Globus pallidus (tissue), 1 donor: Measurements from ENCODE around the gene ZNF366.
"Not testable (repeated sequence)": the region's sequence is repeated elsewhere in the genome, so short reads cannot be mapped to it uniquely, and the experiment has no call there.

ENCODE experiments used
- DNase-seq: peaks from one replicate; pipeline ENCODE4 v3.0.0-alpha.2; 2015; ENCODE audit warnings: low spot score

ZNF366 gene

DNA sequence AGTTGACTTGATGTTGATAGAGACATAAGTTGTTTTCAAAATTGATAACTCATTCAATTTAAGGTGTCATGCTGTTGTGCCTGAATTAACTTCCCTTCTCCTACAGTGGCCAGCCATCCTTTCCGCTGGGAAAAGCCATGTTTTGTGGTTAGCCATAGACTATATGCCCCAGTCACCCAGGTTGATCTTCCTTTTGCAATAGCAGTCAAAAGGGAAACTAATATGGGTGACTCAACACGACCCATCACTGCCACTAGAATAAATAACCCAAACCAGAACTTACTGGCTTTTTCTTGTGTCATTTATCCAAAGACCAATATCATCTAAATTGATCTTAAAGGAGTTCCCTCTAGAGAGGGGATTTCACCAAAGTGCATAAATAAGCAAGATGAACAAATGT, 99.7 kb downstream of the ZNF366 start:
- no peak for DNase-seq

DNA sequence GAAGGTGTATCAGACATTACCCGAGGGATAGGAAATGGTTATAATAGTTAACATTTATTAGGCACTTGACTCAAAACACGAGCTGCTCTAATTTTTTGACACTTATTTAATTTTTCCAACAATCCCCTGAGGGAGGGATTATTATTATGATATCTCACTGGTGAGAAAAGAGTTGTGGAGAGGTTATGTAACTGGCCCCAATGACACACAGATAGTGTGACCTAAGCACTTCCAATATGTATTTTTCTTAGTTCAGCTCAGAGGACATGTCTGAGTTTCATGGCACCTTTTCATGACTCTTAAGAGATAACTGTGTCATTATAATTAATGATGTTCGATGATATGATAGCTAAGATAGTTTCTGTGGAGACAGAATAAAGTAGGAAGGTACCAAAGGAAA, 100.1 kb downstream of the ZNF366 start:
- DNase-seq = no peak

DNA sequence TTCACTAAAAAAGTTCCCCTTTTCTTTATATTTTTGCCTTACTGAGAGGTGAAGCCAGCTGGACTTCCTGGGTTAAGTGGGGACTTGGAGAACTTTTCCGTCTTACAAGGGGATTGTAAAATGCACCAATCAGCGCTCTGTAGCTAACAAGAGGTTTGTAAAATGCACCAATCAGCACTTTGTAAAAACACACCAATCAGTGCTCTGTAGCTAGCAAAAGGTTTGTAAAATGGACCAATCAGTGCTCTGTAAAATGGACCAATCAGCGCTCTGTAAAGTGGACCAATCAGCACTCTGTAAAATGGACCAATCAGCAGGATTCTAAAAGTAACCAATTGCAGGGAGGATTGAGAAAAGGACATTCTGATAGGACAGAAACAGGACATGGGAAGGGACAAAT, 102.4 kb downstream of the ZNF366 start:
- DNase-seq = not testable (repeated sequence)

DNA sequence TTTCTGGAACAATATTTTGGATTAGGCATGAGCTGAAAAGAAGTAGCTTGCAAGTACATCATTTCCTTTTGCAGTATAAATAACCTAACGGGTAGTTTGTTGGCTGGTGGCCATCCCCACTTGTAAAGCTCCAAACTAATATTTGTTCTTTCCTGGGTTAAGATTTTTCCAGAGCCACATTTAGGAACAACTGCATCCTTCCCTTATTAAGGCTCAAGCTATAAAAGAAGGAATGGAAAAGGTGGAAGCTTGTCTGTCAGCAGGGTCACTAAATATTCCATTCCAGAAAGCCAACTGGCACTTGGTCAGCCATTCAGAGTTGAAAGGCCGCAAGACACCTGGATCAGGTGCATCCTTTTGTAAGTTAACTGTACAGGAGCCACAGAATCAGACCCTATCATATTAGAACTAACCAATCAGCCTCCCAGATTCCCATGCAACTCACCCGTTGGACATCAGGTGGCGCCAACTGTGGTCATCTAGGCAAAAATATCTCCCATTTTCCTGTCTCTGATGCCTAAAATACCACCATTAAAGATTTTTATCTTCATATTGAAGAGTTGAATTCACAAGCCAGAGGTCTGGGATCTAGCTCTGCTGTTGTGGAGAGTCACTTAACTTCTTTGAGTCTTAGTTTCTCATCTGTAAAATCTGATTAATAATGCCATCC, 104.1 kb downstream of the ZNF366 start:
- DNase-seq = no peak

DNA sequence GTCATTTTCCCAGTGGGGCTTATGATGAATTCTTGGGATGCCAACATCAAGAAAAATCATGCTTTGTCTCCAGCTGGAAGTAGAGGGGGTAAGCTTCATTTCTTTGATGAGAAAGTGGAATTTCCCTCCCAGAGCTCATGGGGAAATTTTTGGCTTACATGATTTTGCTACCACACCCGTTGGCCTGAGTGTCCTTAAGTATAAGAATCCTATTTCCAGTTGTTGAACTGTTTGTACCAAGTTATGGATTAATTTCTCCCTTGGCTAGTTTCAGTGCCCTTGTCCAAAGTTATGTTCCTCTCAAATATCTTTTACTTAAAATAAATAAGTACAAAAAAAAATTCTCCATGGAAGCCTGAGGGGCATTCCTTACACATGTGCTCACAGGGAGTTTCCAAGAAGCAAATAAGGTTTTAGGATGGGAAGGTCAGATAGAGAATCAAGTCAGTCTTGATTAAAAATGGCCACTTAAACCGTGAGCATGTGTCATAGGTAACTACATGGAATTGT, 104.8 kb downstream of the ZNF366 start:
- no peak for DNase-seq

DNA sequence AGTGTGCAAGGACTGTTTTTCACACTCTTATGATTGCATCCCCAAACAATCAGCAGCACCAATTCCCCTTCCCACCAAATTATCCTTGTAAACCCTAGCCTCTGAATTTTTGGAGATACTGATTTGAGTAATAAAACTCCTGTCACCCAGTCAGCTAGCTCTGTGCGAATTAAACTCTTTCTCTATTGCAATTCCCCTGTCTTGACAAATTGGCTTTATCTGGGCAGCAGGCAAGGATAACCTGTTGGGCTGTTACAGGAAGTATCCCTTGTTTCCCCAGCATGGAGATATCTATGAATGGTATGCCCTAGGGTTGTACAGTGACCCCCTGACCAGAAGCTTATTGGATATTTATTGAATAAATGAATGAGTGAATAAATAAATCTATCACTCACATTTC, 106.3 kb downstream of the ZNF366 start:
- no peak for DNase-seq

DNA sequence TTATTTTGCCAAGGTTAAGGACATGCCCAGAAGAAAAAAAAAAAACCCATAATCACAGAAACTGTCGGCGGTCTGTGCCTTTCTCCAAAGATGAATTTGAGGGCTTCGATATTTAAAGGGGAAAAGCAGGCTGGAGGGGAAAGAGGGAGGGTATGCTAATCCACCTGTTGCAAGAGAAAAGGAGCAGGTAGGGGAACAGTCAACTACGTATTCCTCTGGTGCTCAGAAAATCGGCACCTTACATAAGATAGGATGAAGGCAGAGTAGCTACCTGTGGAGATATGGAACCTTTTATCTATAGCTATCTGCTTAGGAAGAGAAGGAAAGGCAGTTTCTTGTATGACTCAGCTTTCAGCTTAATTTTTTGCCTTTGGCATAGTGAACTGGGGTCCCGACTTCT, 109.4 kb downstream of the ZNF366 start:
- no peak for DNase-seq

DNA sequence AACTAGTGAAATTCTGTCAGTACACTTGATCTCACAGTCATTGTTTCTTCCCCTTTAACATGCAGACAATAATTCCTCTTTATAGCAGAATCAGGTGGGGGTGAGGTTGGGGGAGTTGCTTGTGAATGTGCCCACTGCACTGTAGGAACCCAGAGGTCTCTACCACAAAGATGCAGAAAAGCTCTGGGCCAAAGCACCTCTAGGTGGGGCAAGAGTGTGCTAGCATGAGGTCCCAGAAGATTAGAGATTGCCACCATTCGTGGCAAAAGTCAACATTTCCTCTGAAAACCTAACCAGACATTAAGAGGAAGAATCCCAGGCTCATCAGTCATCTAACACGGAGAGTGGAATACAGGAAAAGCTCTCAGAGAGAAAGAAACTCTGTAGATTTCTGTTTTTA, 112.5 kb downstream of the ZNF366 start:
- no peak for DNase-seq

DNA sequence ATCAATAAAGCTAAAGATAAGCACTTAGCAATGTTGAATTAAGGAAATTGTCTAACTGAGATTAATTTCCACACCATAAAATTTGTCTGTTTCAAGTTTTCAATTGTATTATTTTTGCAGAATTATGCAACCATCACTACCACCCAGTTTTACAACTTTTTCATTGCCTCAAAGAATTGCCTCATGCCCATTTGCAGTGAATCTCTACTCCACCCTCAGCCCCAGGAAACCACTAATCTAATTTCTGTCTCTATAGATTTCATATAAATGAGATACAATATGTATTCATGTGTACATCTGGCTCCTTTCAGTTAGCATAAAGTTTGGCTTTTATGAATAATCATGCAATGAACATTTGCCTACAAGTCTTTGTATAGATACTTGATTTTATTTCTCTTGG, 114.2 kb downstream of the ZNF366 start:
- DNase-seq = no peak
